Neuronal stem cell (in vitro differentiated cells): ENCODE data around the gene MED13L.

Source experiments
- DNase-seq: peaks from one replicate; pipeline ENCODE4 v3.0.0-alpha.2; 2013; ENCODE audit warnings: low spot score
- H2AFZ ChIP-seq: one replicate; pipeline ENCODE4 v1.6.1; 2013; ENCODE audit warnings: mild to moderate bottlenecking, low read length, inconsistent platforms
- H2AK5ac ChIP-seq: 2 replicates; pipeline ENCODE4 v1.6.1; 2013; ENCODE audit warnings: low read depth, mild to moderate bottlenecking, inconsistent platforms, low read length, moderate library complexity, mixed read lengths
- H2BK120ac ChIP-seq: 2 replicates; pipeline ENCODE4 v1.6.1; 2013; ENCODE audit warnings: low read depth, mild to moderate bottlenecking, inconsistent platforms, low read length, moderate library complexity, mixed read lengths
- H2BK12ac ChIP-seq: one replicate; pipeline ENCODE4 v1.6.1; 2013; ENCODE audit warnings: low read length, inconsistent platforms
- H2BK15ac ChIP-seq: 2 replicates; pipeline ENCODE4 v1.6.1; 2013; ENCODE audit warnings: mild to moderate bottlenecking, low read length, inconsistent platforms, mixed read lengths
- H2BK5ac ChIP-seq: one replicate; pipeline ENCODE4 v1.6.1; 2013; ENCODE audit warnings: inconsistent platforms, mild to moderate bottlenecking, low read length, moderate library complexity
- H3K14ac ChIP-seq: one replicate; pipeline ENCODE4 v1.6.1; 2013; ENCODE audit warnings: low read length, inconsistent platforms
- H3K18ac ChIP-seq: 2 replicates; pipeline ENCODE4 v1.6.1; 2013; ENCODE audit warnings: low read length, inconsistent platforms
- H3K23ac ChIP-seq: 2 replicates; pipeline ENCODE4 v1.6.1; 2013; ENCODE audit warnings: low read depth, mild to moderate bottlenecking, mixed read lengths, low read length, inconsistent platforms; ENCODE audit not compliant: poor library complexity
- H3K27ac ChIP-seq: replicated peaks from 3 replicates; pipeline ENCODE4 v1.5.1; 2013; ENCODE audit warnings: low read length, inconsistent platforms
- H3K27me3 ChIP-seq, 3 experiments: 2 replicates each; pipeline ENCODE4 v1.6.1; 2013; ENCODE audit warnings: low read length in 3 of 3, mild to moderate bottlenecking in 2 of 3, inconsistent platforms in 1 of 3, low read depth in 1 of 3, mixed read lengths in 1 of 3, moderate library complexity in 1 of 3; ENCODE audit not compliant: control insufficient read depth in 3 of 3, insufficient read depth in 3 of 3
- H3K36me3 ChIP-seq, 2 donors: replicated peaks in 1 of 2; 2 replicates each; pipeline ENCODE4 v1.6.1; 2013; ENCODE audit warnings: low read length in 2 of 2; ENCODE audit not compliant: control insufficient read depth in 2 of 2, insufficient read depth in 2 of 2
- H3K4ac ChIP-seq: 2 replicates; pipeline ENCODE4 v1.6.1; 2013; ENCODE audit warnings: inconsistent platforms, mild to moderate bottlenecking, low read length, moderate library complexity
- H3K4me1 ChIP-seq, 2 donors: 1 replicate in 1 of 2; 2 replicates in 1 of 2; pipeline ENCODE4 v1.6.1; 2013; ENCODE audit warnings: low read length in 2 of 2, low read depth in 1 of 2; ENCODE audit not compliant: control insufficient read depth in 2 of 2, insufficient read depth in 1 of 2
- H3K4me2 ChIP-seq: one replicate; pipeline ENCODE4 v1.6.1; 2013; ENCODE audit warnings: mild to moderate bottlenecking, low read length, inconsistent platforms; ENCODE audit not compliant: insufficient read depth, poor library complexity, severe bottlenecking
- H3K4me3 ChIP-seq, 2 donors: 2 replicates each; pipeline ENCODE4 v1.5.1; 2013; ENCODE audit warnings: low read length in 2 of 2, mild to moderate bottlenecking in 2 of 2, inconsistent platforms in 1 of 2, moderate library complexity in 1 of 2
- H3K79me1 ChIP-seq: one replicate; pipeline ENCODE4 v1.6.1; 2013; ENCODE audit warnings: low read depth, mild to moderate bottlenecking, inconsistent platforms, low read length, moderate library complexity
- H3K9ac ChIP-seq: one replicate; pipeline ENCODE4 v1.6.1; 2013; ENCODE audit warnings: mild to moderate bottlenecking, low read depth, low read length, inconsistent platforms; ENCODE audit not compliant: poor library complexity
- H3K9me3 ChIP-seq, 2 donors: replicated peaks in 1 of 2; 2 replicates each; pipeline versions ENCODE3 to v1.6.1; 2013; ENCODE audit warnings: low read length in 2 of 2, mild to moderate bottlenecking in 2 of 2, inconsistent platforms in 1 of 2, low read depth in 1 of 2, mixed read lengths in 1 of 2, moderate library complexity in 1 of 2; ENCODE audit not compliant: control insufficient read depth in 2 of 2, insufficient read depth in 1 of 2
- H4K8ac ChIP-seq: one replicate; pipeline ENCODE4 v1.6.1; 2013; ENCODE audit warnings: low read depth, mild to moderate bottlenecking, inconsistent platforms, low read length, moderate library complexity
- H4K91ac ChIP-seq: one replicate; pipeline ENCODE4 v1.6.1; 2013; ENCODE audit warnings: low read length, low read depth, mild to moderate bottlenecking, inconsistent platforms; ENCODE audit not compliant: poor library complexity
- WGBS, 2 donors: extraction: QIAGEN DNeasy Blood & Tissue Kit; methylation state at CpG; one replicate each; pipeline ENCODE4 v1.1.7; 2013; ENCODE audit warnings: missing lambda C conversion rate in 2 of 2, mixed read lengths in 1 of 2; ENCODE audit not compliant: insufficient read length in 2 of 2, insufficient replicate concordance in 1 of 2; ENCODE audit errors: extremely low coverage in 2 of 2; 5-methylcytosine and 5-hydroxymethylcytosine counted together

MED13L gene

GRCh38 chr12:116091579-116091978 lies 185.9 kb downstream of the MED13L start:
- H2BK120ac ChIP-seq = no peak overlapping the region

GRCh38 chr12:116090516-116090915 lies 187.0 kb downstream of the MED13L start:
- no peaks in the 10 kb centered on the region for H3K79me1 ChIP-seq
- H3K4me2 ChIP-seq = no peak overlapping the region
- no peak overlapping the region for H3K4me3 ChIP-seq
- H2AK5ac ChIP-seq = no peak overlapping the region
- no peaks in the 10 kb centered on the region for H3K36me3 ChIP-seq
- WGBS, 2 donors = no CpG with 5 or more reads among the region's 4 CpGs
- H2BK12ac ChIP-seq = no peak overlapping the region
- no peak overlapping the region for H3K14ac ChIP-seq
- H2BK5ac ChIP-seq = no peak overlapping the region
- H3K27me3 ChIP-seq = no peaks in the 10 kb centered on the region
- no peak overlapping the region for H4K91ac ChIP-seq
- peaks cover 11% of the 10 kb centered on the region in 2 donors for H3K4me1 ChIP-seq
- DNase-seq = no peak
- no peak overlapping the region for H4K8ac ChIP-seq
- H3K23ac ChIP-seq = no peak overlapping the region
- H2BK15ac ChIP-seq = no peak overlapping the region
- H2BK120ac ChIP-seq = no peak overlapping the region
- no peaks in the 10 kb centered on the region for H3K9me3 ChIP-seq
- no peak overlapping the region for H3K18ac ChIP-seq
- H3K9ac ChIP-seq = no peak overlapping the region
- no peak overlapping the region for H3K27ac ChIP-seq
- H2AFZ ChIP-seq = no peak overlapping the region
- H3K4ac ChIP-seq = no peak overlapping the region

More at GRCh38 chr12:116091579-116091978, 185.9 kb downstream of the MED13L start:
- Histone ChIP-seq H3K9ac (no peak overlapping the region), H3K27me3 (no peaks in the 10 kb centered on the region), H3K9me3 (no peaks in the 10 kb centered on the region), H3K4me3 (no peak overlapping the region), H3K4ac (no peak overlapping the region), H3K4me1 (peaks cover 5 to 8% of the 10 kb centered on the region in 2 donors), H2AK5ac (no peak overlapping the region), H2BK5ac (no peak overlapping the region), H4K8ac (no peak overlapping the region), H3K36me3 (no peaks in the 10 kb centered on the region), H4K91ac (no peak overlapping the region), H2AFZ (no peak overlapping the region), H2BK15ac (no peak overlapping the region), H3K14ac (no peak overlapping the region), H2BK12ac (no peak overlapping the region), H3K27ac (no peak overlapping the region), H3K18ac (no peak overlapping the region), H3K23ac (no peak overlapping the region), H3K79me1 (no peaks in the 10 kb centered on the region), H3K4me2 (no peak overlapping the region)
- DNase-seq = no peak

GRCh38 chr12:116089080-116089479 lies 188.4 kb downstream of the MED13L start:
- DNase-seq = no peak
- no peak overlapping the region for H2AFZ ChIP-seq
- no peak overlapping the region for H2BK12ac ChIP-seq
- no peaks in the 10 kb centered on the region for H3K36me3 ChIP-seq
- H3K4me2 ChIP-seq = no peak overlapping the region
- H3K9ac ChIP-seq = no peak overlapping the region
- H2AK5ac ChIP-seq = no peak overlapping the region
- no CpG with 5 or more reads among the region's 3 CpGs for WGBS, 2 donors
- H3K27ac ChIP-seq = no peak overlapping the region
- H2BK5ac ChIP-seq = no peak overlapping the region
- H2BK120ac ChIP-seq = no peak overlapping the region
- H3K23ac ChIP-seq = no peak overlapping the region
- no peak overlapping the region for H3K4me3 ChIP-seq
- no peak overlapping the region for H3K14ac ChIP-seq
- no peaks in the 10 kb centered on the region for H3K9me3 ChIP-seq
- H3K27me3 ChIP-seq = no peaks in the 10 kb centered on the region
- H4K8ac ChIP-seq = no peak overlapping the region
- peaks cover 11% of the 10 kb centered on the region in 2 donors for H3K4me1 ChIP-seq
- no peak overlapping the region for H2BK15ac ChIP-seq
- H3K79me1 ChIP-seq = no peaks in the 10 kb centered on the region
- H3K18ac ChIP-seq = no peak overlapping the region
- H4K91ac ChIP-seq = no peak overlapping the region
- H3K4ac ChIP-seq = no peak overlapping the region

- H3K9me3 ChIP-seq = no peaks in the 10 kb centered on the region
- H3K4ac ChIP-seq = no peak overlapping the region
- no CpG with 5 or more reads among the region's 1 CpG for WGBS, 2 donors
- H3K9ac ChIP-seq = no peak overlapping the region
- H3K79me1 ChIP-seq = no peaks in the 10 kb centered on the region
- no peaks in the 10 kb centered on the region for H3K36me3 ChIP-seq
- no peak overlapping the region for H3K23ac ChIP-seq
- no peak overlapping the region for H4K91ac ChIP-seq
- H2AFZ ChIP-seq = no peak overlapping the region
- H3K27me3 ChIP-seq = no peaks in the 10 kb centered on the region
- H2BK15ac ChIP-seq = no peak overlapping the region
- no peak overlapping the region for H3K18ac ChIP-seq
- DNase-seq = no peak
- peaks cover 11% of the 10 kb centered on the region in 2 donors for H3K4me1 ChIP-seq
- no peak overlapping the region for H2BK12ac ChIP-seq
- peak overlapping the region; percentile 17 for H3K27ac ChIP-seq
- H3K14ac ChIP-seq = no peak overlapping the region
- H3K4me2 ChIP-seq = no peak overlapping the region
- H2BK120ac ChIP-seq = no peak overlapping the region
- no peak overlapping the region for H2BK5ac ChIP-seq
- no peak overlapping the region for H4K8ac ChIP-seq
- H3K4me3 ChIP-seq = no peak overlapping the region
- H2AK5ac ChIP-seq = no peak overlapping the region
These were observed 189.5 kb downstream of the MED13L start for GRCh38 chr12:116087962-116088361.
